Spleen (tissue), 11 donors: Measurements from ENCODE around the gene BDH1. TPM values are rescaled to one million over a fixed set of nuclear protein-coding genes. Genes with fewer than 3 reads are reported as not detected.

Experiments
- DNase-seq: peaks from one replicate; pipeline ENCODE4 v3.0.0-alpha.2; 2020
- H3K27ac ChIP-seq, 8 donors: fragments of 200-600 bp; sonication (generic) in 7 of 8; 1 replicate in 4 of 8; 2 replicates in 4 of 8; pipeline versions ENCODE4 v1.5.0 to v1.8.0; 2016 to 2021; ENCODE audit warnings: inconsistent platforms in 4 of 8, mild to moderate bottlenecking in 4 of 8, moderate library complexity in 1 of 8
- H3K27me3 ChIP-seq, 7 donors: fragments of 200-600 bp; sonication (generic) in 6 of 7; replicated peaks in 1 of 7; 1 replicate in 4 of 7; 2 replicates in 3 of 7; pipeline versions ENCODE4 v1.5.0 to v1.8.0; 2016 to 2021; ENCODE audit warnings: inconsistent platforms in 3 of 7, mild to moderate bottlenecking in 1 of 7
- H3K36me3 ChIP-seq, 6 donors: fragments of 200-600 bp; sonication (generic) in 5 of 6; 1 replicate in 4 of 6; 2 replicates in 2 of 6; pipeline versions ENCODE4 v1.5.0 to v1.8.0; 2016 to 2021; ENCODE audit warnings: inconsistent platforms in 2 of 6
- H3K4me1 ChIP-seq, 6 donors: fragments of 200-600 bp; sonication (generic) in 5 of 6; 1 replicate in 3 of 6; 2 replicates in 3 of 6; pipeline versions ENCODE4 v1.5.0 to v1.8.0; 2016 to 2021; ENCODE audit warnings: inconsistent platforms in 3 of 6
- H3K4me3 ChIP-seq, 8 donors: fragments of 200-600 bp; sonication (generic) in 7 of 8; 1 replicate in 4 of 8; 2 replicates in 4 of 8; pipeline versions ENCODE4 v1.5.0 to v1.8.0; 2016 to 2021; ENCODE audit warnings: inconsistent platforms in 4 of 8, mild to moderate bottlenecking in 4 of 8, moderate library complexity in 2 of 8
- H3K9me3 ChIP-seq, 8 donors: fragments of 200-600 bp; sonication (generic) in 7 of 8; 1 replicate in 4 of 8; 2 replicates in 4 of 8; pipeline versions ENCODE4 v1.5.0 to v1.8.0; 2016 to 2021; ENCODE audit warnings: inconsistent platforms in 4 of 8
- POLR2A ChIP-seq, 3 donors: fragments of 450-650 bp; IDR thresholded peaks; one replicate each; pipeline ENCODE4 v1.5.1; 2017; ENCODE audit warnings: antibody characterized with exemption in 3 of 3, mild to moderate bottlenecking in 1 of 3
- POLR2AphosphoS5 ChIP-seq, 3 donors: sonication (generic); formaldehyde crosslinking; IDR thresholded peaks; one replicate each; pipeline ENCODE4 v1.5.1; 2017; ENCODE audit warnings: antibody characterized with exemption in 3 of 3
- WGBS, 5 donors: extraction: QIAGEN DNeasy Blood & Tissue Kit in 3 of 5; methylation state at CpG; one replicate each; pipeline versions ENCODE4 v1.1.5 to v1.1.7; 2013 to 2018; 5-methylcytosine and 5-hydroxymethylcytosine counted together
- intact Hi-C: fragments of 100-400 bp; cut with DNase I; formaldehyde crosslinking; loops from one replicate; pipeline ENCODE4 v1.15.0; 2023; ENCODE audit warnings: low total_unique reads
- polyA plus RNA-seq, 3 donors: library from polyadenylated mRNA; stranded (reverse); fragments of 200-250 nt; gene quantifications; one replicate each; pipeline ENCODE4 v1.2.1, GENCODE V29; 2013
- total RNA-seq, 7 donors: library from RNA; depleted of rRNA in 3 of 7; stranded (reverse); fragments of >200 nt in 3 of 7; fragmentation: NEBNext Ultra II Directional in 4 of 7; extraction: Animal tissue kit (Norgen Biotek cat#: 25700) in 4 of 7; gene quantifications; one replicate each; pipeline versions ENCODE4 v1.1.0 to v1.2.1, GENCODE V29; 2016 to 2021
- TF ChIP-seq, protein P1 (sequence below), 11 experiments: fragments of 200-600 bp in 7 of 11; fragments of 450-650 bp in 4 of 11; sonication (generic) in 4 of 11; IDR thresholded peaks in 8 of 11; conservative IDR thresholded peaks in 3 of 11; 1 replicate in 7 of 11; 2 replicates in 4 of 11; pipeline versions ENCODE4 v1.4.0 to v1.8.0; 2016 to 2021; ENCODE audit warnings: antibody characterized with exemption in 11 of 11, inconsistent platforms in 4 of 11, mild to moderate bottlenecking in 1 of 11
- donor health status: healthy with polysubstance abuse.
- donor health status: DM: no; HTN: no; CAD: no; lungs with moderate emphysema.
- donor health status: DM: no; HTN: no; CAD: no.
- donor health status: Bipolar disorder and iron deficiency.
- donor health status: healthy.
- donor health status: DM: no; HTN: no; CAD: no.
- donor health status: DM: yes; HTN: yes; CAD: no.

Gene BDH1
- total and polyA plus RNA-seq, 10 donors: 11.5 to 24.6 (median 17.5) TPM

DNA sequence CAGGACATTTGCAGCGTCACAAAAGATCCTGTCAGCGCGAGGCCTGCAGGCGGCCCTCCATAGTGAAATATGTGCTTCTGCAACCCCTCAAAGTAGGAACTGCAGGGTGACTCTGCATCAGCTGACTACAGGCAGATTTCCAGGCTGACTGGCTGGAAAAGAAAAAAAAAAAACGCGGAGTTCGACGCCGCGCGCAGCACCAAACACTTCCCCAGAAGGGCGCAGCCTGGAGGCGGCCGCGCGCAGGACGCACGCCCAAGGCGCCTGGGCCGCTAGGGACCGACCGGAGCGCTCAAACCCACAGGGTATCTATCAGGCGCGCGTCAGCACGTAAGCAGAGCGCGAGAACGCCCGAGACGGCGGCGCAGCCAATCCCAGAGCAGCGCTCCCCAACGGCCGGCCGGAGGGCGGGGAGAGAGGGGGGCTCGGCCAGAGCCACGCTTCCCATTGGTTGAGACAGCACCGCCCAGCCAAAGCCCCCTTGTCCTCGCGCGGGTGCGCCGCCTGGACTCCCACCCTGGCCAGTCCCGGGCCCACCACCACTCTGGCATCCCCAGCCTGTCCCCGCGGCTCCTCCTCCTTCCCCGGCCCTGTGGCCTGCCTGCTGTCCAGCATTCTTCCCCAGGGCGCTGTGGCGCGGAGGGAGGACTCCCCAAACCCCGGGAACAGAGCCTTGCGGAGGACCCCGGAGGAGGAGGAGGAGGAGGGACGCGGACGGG lies 1.0 kb downstream of the BDH1 start:
- peaks cover 0 to 30% (median 10%) of the 10 kb centered on the region in 7 donors for H3K27me3 ChIP-seq
- H3K4me1 ChIP-seq: peaks cover 0 to 26% (median 16%) of the 10 kb centered on the region in 6 donors
- H3K9me3 ChIP-seq: no peaks in the 10 kb centered on the region
- peak overlapping the region; percentile 55 to 91 (median 85) for H3K27ac ChIP-seq
- peak; percentile 99 for DNase-seq
- peak overlapping the region; percentile 81 to 98 (median 94) for H3K4me3 ChIP-seq
- WGBS, 5 donors: 0 to 3% (median 1%) methylated on average over 43 to 60 of the region's 60 CpGs
- intact Hi-C loops: no loop called here
- TF ChIP-seq POLR2A (IDR thresholded peaks at IDR 0.05) (no peak), POLR2AphosphoS5 (IDR thresholded peaks at IDR 0.05) (peak; percentile 75 to 90 (median 87))
- TF ChIP-seq, protein P1, sequence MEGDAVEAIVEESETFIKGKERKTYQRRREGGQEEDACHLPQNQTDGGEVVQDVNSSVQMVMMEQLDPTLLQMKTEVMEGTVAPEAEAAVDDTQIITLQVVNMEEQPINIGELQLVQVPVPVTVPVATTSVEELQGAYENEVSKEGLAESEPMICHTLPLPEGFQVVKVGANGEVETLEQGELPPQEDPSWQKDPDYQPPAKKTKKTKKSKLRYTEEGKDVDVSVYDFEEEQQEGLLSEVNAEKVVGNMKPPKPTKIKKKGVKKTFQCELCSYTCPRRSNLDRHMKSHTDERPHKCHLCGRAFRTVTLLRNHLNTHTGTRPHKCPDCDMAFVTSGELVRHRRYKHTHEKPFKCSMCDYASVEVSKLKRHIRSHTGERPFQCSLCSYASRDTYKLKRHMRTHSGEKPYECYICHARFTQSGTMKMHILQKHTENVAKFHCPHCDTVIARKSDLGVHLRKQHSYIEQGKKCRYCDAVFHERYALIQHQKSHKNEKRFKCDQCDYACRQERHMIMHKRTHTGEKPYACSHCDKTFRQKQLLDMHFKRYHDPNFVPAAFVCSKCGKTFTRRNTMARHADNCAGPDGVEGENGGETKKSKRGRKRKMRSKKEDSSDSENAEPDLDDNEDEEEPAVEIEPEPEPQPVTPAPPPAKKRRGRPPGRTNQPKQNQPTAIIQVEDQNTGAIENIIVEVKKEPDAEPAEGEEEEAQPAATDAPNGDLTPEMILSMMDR (IDR thresholded peaks at IDR 0.05 in 8 of 11, conservative IDR thresholded peaks at IDR 0.05 in 3 of 11): peak; percentile 34 to 85 (median 66)
- no peaks in the 10 kb centered on the region for H3K36me3 ChIP-seq

DNA sequence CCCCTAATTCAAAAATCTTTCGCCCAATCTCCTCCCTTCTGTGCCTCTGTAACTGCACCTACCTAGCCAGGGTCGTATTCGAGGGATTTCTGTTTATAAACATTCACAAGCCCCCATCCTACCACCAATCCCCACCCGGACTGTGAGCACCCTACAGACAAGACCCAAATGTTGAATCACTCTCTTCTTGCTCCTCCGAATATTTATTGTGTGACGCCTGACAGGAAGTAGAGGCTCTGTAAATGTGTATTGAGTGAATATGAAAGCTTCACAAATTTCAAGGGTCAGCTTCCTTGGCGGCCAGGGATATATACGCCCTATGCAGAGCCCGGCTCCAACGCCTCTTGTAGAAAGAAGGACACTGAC lies 1.6 kb downstream of the BDH1 start:
- 22 to 28% (median 27%) methylated on average over 10 of the region's 10 CpGs for WGBS, 5 donors
- peak overlapping the region; percentile 55 to 91 (median 85) for H3K27ac ChIP-seq

DNA sequence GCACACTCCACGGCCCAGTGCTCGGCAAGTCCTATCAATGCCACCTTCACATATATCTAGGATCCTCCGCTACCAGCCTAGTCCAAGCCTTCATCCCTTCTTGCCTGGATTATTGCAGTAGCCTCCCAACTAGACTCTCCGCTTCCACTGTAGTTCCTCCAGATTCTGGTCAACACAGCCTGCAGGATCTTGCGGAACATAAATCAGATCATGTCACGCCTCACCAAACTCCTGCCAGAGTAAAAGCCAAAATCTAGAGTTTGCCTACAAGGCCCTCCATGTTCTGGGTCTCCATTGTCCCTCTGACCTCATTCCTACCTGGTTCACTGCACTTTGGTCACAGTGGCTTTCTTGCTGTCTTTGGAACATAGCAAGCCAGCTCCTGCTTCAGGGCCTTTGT lies 3.6 kb downstream of the BDH1 start:
- intact Hi-C loops: no loop called here
- H3K27me3 ChIP-seq: peaks cover 0 to 16% (median 3%) of the 10 kb centered on the region in 7 donors
- peaks cover 0 to 26% (median 16%) of the 10 kb centered on the region in 6 donors for H3K4me1 ChIP-seq
- no peak overlapping the region for H3K27ac ChIP-seq
- no peak for TF ChIP-seq POLR2A (IDR thresholded peaks at IDR 0.05)
- TF ChIP-seq, protein P1 (IDR thresholded peaks at IDR 0.05 in 8 of 11, conservative IDR thresholded peaks at IDR 0.05 in 3 of 11): no peak
- no peak for TF ChIP-seq POLR2AphosphoS5 (IDR thresholded peaks at IDR 0.05)
- WGBS, 5 donors: 92 to 98% (median 94%) methylated on average over 6 of the region's 6 CpGs
- no peak for DNase-seq
- no peaks in the 10 kb centered on the region for H3K36me3 ChIP-seq
- H3K4me3 ChIP-seq: no peak overlapping the region
- H3K9me3 ChIP-seq: no peaks in the 10 kb centered on the region

More for the DNA sequence above, 1.6 kb downstream of the BDH1 start:
- intact Hi-C loops: no loop called here
- no peak for DNase-seq
- peak overlapping the region; percentile 81 to 98 (median 94) for H3K4me3 ChIP-seq
- H3K9me3 ChIP-seq: no peaks in the 10 kb centered on the region
- peaks cover 0 to 26% (median 16%) of the 10 kb centered on the region in 6 donors for H3K4me1 ChIP-seq
- peaks cover 0 to 30% (median 10%) of the 10 kb centered on the region in 7 donors for H3K27me3 ChIP-seq
- H3K36me3 ChIP-seq: no peaks in the 10 kb centered on the region
- TF ChIP-seq, protein P1 (IDR thresholded peaks at IDR 0.05 in 8 of 11, conservative IDR thresholded peaks at IDR 0.05 in 3 of 11): no peak
- no peak for TF ChIP-seq POLR2A (IDR thresholded peaks at IDR 0.05)
- no peak for TF ChIP-seq POLR2AphosphoS5 (IDR thresholded peaks at IDR 0.05)

DNA sequence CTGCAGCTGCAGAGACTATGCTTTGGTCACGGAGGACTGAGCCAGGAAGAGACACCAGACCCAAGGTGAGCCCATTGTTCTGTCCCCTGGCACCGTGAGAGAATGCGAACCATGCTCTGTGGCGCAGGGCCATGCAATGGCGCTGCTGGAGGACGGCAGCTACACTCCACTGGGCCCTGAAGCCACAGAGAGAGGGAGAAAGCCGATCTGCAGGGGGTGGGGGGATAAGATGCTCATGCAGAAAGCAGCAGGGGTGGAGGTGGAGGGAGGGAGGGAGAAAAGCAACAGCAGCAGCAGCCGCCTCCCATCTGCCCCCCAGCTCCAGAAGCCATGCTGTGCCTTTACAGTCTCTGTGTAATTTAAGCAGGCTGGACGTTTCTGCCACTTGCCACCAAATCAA lies 5.3 kb downstream of the BDH1 start:
- WGBS, 5 donors: 69 to 80% (median 75%) methylated on average over 9 of the region's 9 CpGs
- TF ChIP-seq POLR2AphosphoS5 (IDR thresholded peaks at IDR 0.05) (no peak), POLR2A (IDR thresholded peaks at IDR 0.05) (no peak)
- TF ChIP-seq, protein P1 (IDR thresholded peaks at IDR 0.05 in 8 of 11, conservative IDR thresholded peaks at IDR 0.05 in 3 of 11): no peak
- no peak for DNase-seq

More for the DNA sequence above, 5.3 kb downstream of the BDH1 start:
- H3K27ac ChIP-seq: no peak overlapping the region
- H3K27me3 ChIP-seq: no peaks in the 10 kb centered on the region
- H3K4me3 ChIP-seq: no peak overlapping the region
- peaks cover 0 to 1% (median 0%) of the 10 kb centered on the region in 6 donors for H3K36me3 ChIP-seq
- H3K9me3 ChIP-seq: no peaks in the 10 kb centered on the region
- intact Hi-C loops: no loop called here
- H3K4me1 ChIP-seq: peaks cover 0 to 23% (median 10%) of the 10 kb centered on the region in 6 donors
